Adipose tissue (tissue), 3 donors: Measurements from ENCODE around the gene PANK4. TPM values are rescaled to one million over a fixed set of nuclear protein-coding genes. Genes with fewer than 3 reads are reported as not detected.

Experiments
- H3K27ac ChIP-seq: one replicate; pipeline ENCODE4 v1.5.1; 2013; ENCODE audit warnings: low read depth, low read length
- WGBS, 3 donors: extraction: QIAGEN DNeasy Blood & Tissue Kit; methylation state at CpG; one replicate each; pipeline ENCODE4 v1.1.7; 2013; 5-methylcytosine and 5-hydroxymethylcytosine counted together
- polyA plus RNA-seq, 3 donors: library from polyadenylated mRNA; stranded (reverse); fragments of 200-250 nt; gene quantifications; one replicate each; pipeline ENCODE4 v1.2.3, GENCODE V29; 2013
- donor health status: healthy with polysubstance abuse.
- donor health status: Bipolar disorder and iron deficiency.
- donor health status: healthy.

The PANK4 gene
- polyA plus RNA-seq, 3 donors: 8.9 to 14.5 (median 10.8) TPM

- no peak overlapping the region for H3K27ac ChIP-seq
- 54 to 65% (median 61%) methylated on average over 12 to 15 of the region's 15 CpGs for WGBS, 3 donors
Observed at GRCh38 chr1:2506901-2507565, 19.4 kb downstream of the PANK4 start.

DNA sequence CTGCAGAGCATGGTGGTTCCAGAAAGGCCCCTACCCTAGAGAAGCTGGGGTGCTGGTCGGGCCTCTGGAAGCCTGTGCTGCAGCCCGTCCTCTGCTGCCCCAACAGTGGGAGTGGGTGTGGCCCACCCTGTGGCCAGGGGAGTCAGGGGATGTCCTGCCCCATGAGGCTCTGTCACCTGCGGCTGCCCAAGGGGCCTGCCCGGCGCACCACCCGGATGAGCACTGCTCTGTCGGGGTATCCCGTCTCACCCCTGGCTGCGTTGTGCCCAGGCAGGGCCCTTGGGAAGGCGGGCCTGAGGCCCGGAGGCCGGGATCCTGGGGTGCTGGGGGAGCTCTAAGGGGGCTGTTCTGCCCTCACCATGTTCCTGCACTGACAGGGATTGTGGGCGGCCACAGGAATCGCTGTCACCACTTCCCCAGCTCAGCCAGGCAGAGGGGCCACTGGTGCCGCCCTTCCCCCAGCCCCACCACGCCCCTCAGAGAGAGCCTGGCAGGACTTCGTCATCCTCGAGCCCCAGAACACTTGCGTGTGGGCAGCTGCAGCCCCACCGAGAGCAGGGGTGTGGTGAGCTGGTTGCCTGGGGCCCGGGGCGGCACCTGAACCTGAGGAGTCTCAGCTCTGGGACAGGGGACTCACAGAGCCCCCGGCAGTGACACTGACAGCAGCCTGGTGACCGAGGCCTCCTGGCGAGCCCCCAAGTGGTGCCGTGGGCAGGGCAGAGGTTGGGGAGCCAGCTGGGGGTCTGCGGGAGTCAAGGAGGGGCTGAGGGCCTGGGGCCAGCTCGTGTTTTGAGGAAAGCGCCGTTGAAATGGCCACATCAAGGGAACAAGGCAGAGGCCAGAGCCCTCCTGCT is 20.2 kb downstream of the PANK4 start:
- WGBS, 3 donors: 51 to 59% (median 56%) methylated on average over 30 of the region's 30 CpGs
- H3K27ac ChIP-seq: no peak overlapping the region

GRCh38 chr1:2505461-2505994 is 20.9 kb downstream of the PANK4 start:
- WGBS, 3 donors: 48 to 76% (median 67%) methylated on average over 21 of the region's 21 CpGs
- H3K27ac ChIP-seq: no peak overlapping the region

- WGBS, 3 donors: 41 to 56% (median 41%) methylated on average over 16 to 22 of the region's 22 CpGs
- no peak overlapping the region for H3K27ac ChIP-seq
Observed at GRCh38 chr1:2504949-2505272, 21.5 kb downstream of the PANK4 start.

- H3K27ac ChIP-seq: no peak overlapping the region
- 48 to 61% (median 59%) methylated on average over 33 to 36 of the region's 36 CpGs for WGBS, 3 donors
Observed at GRCh38 chr1:2504225-2504948, 22.0 kb downstream of the PANK4 start.

- H3K27ac ChIP-seq: no peak overlapping the region
- whole genome bisulfite sequencing, 3 donors: 29 to 43% (median 37%) methylated on average over 31 to 42 of the region's 42 CpGs
Observed at GRCh38 chr1:2503554-2504224, 22.7 kb downstream of the PANK4 start.

DNA sequence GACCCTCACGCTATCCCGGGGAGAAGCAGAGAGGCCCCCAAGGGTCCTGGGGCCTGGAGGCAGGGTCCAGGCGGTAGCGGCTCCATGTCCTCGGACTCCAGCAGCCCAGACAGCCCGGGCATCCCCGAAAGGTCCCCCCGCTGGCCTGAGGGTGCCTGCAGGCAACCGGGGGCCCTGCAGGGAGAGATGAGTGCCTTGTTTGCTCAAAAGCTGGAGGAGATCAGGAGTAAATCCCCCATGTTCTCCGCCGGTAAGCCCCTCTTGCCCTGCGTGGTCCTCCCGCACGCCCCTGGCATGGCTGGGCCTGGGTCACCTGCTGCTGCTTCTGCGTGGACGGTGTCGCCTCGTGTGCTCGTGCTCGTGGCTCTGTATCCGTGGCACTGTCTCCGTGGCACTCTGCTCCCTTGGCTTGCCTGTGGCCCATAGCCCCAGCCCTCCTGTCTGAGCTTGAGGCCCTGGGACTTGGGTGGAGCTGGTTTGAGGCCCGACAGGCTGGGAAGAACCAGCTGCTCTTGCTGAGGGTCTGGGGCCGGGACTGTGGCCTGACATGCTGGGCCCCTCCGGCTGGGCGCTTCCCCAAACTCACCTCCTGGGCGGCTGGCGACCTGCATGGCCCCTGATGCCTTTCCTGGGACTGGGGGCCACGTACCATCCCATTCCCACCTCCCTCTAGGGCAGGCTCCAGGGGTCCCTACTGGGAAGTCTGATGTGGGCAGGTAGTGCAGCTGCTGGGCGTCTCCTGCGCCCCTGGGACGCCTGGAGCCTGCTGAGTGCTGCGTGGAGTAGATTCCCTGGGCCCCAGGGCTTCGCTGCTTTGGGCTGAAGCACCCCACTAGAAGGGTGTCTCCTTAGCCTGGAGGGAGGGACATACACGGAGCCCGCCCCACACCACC is 23.5 kb downstream of the PANK4 start:
- WGBS, 3 donors: 65 to 72% (median 71%) methylated on average over 36 of the region's 36 CpGs
- no peak overlapping the region for H3K27ac ChIP-seq

DNA sequence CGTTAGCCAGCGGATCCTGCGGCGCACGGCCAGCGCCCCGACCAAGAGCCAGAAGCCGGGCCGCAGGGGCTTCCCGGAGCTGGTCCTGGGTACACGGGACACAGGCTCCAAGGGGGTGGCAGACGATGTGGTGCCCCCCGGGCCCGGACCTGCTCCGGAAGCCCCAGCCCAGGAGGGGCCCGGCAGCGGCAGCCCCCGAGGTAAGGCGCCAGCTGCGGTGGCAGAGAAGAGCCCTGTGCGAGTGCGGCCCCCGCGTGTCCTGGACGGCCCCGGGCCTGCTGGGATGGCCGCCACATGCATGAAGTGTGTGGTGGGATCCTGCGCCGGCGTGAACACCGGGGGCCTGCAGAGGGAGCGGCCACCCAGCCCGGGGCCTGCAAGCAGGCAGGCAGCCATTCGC is 24.2 kb downstream of the PANK4 start:
- 76 to 88% (median 78%) methylated on average over 29 to 34 of the region's 34 CpGs for WGBS, 3 donors
- no peak overlapping the region for H3K27ac ChIP-seq

DNA sequence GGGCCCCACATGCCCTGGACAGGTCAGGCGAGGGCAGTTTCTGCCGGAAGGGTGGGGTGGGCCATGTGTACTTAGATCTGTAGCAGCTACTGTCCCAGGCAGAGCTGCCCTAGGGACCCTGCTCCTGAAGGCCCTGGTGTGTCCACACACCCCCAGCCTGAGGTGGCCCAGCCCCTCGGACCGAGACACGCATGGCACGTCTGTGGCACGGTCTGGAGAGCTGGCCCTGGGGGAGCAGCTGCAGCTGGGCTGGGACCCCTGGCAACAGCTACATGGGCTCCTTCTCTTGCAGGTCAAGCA is 24.6 kb downstream of the PANK4 start:
- 65 to 80% (median 65%) methylated on average over 7 of the region's 7 CpGs for WGBS, 3 donors

DNA sequence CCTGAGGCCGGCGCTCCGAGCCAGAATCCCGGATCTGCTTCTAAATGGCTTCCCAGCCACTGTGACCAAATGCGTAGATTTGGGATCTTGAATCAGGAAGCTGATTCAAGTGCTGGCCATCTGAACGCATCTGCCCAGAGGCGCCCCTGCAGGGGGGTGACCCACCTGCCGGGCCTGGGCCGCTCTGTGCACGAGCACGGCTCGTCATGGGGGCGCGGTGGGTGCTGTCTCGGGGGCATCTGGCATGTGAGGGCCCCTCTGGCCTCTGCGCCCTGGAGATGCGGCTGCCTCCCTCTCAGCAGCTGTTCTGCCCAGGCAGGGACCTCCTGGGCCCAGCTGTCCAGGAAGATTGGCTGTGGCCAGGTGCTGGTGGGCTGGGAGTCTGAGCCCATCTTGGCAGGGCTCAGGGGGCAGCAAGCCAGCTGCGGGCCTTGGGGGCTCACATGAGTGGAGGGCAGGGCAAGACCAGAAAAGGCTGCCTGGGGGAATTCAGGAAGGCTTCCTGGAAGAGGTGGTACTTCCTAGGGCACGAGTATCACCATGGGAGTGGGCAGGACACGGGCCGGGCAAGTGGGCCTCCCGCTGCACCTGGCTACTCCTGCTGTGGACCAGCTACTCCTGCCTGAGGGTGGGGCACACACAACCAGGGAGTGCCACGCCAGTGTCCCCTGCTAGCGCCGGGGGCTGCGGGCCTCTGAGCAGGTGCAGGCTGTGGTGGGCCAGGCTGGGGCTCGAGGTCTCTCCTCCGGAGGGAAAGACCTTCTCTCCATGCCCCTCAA is 25.2 kb downstream of the PANK4 start:
- 58 to 77% (median 72%) methylated on average over 25 to 28 of the region's 28 CpGs for WGBS, 3 donors
- no peak overlapping the region for H3K27ac ChIP-seq

More for the DNA sequence above, 24.6 kb downstream of the PANK4 start:
- H3K27ac ChIP-seq: no peak overlapping the region

GRCh38 chr1:2499986-2500596 is 26.3 kb downstream of the PANK4 start:
- H3K27ac ChIP-seq: no peak overlapping the region
- 47 to 57% (median 51%) methylated on average over 19 of the region's 19 CpGs for WGBS, 3 donors

GRCh38 chr1:2499260-2499659 is 27.1 kb downstream of the PANK4 start:
- 54 to 69% (median 59%) methylated on average over 4 of the region's 4 CpGs for WGBS, 3 donors
- H3K27ac ChIP-seq: no peak overlapping the region

DNA sequence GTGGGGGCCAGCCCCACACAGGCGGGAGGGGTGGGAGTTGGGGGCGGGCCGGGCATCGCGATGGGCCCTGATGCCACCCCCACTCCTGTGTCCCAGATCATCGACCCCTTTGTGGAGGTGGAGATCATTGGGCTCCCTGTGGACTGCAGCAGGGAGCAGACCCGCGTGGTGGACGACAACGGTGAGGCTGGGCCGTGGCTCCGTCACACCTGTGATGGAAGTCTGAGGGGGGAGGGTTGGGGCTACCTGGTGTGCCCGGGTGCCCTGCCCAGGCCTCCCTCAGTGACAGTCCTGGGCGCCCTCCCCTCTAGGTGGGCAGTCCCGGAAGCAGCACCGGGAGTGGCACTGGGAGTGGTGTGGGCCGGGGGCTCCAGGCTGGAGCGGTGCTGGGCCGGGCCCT is 27.7 kb downstream of the PANK4 start:
- no peak overlapping the region for H3K27ac ChIP-seq
- 73 to 80% (median 74%) methylated on average over 10 to 19 of the region's 19 CpGs for WGBS, 3 donors

GRCh38 chr1:2497891-2498290 is 28.5 kb downstream of the PANK4 start:
- 36 to 60% (median 59%) methylated on average over 4 of the region's 4 CpGs for WGBS, 3 donors
- no peak overlapping the region for H3K27ac ChIP-seq

GRCh38 chr1:2496746-2497145 is 29.6 kb downstream of the PANK4 start:
- WGBS, 3 donors: 84 to 88% (median 86%) methylated on average over 26 of the region's 26 CpGs
- no peak overlapping the region for H3K27ac ChIP-seq

DNA sequence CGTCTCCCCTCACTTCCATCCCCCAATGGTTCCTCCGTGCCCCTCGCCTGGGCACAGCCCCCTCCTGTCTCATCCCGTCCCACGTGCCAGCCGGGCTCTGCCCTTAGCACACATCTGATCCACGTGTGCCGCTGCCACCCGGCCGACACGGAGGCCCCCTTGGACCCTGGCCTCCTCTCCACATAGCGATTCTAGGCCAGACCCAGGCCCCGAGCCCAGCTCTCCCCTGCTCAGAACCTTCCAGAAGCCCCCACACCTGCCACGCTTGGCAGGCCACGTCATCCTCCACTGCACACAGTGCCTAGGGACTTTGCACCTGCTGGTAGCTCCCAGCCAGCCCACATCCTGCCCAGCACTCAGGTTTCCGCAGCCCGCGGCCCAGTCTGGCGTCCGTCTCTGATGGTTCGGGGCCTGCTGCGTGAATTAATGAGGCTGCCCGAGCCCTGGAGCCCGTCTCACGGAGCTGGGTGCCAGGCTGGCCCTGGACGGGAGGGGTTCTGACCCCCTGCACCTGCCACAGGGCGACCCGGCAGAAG is 30.2 kb downstream of the PANK4 start:
- 79 to 88% (median 82%) methylated on average over 28 of the region's 28 CpGs for WGBS, 3 donors
- no peak overlapping the region for H3K27ac ChIP-seq
